NCI-H2171 (cell line): Measurements from ENCODE around the gene CMSS1.

Experiments used
- DNase-seq: peaks from one replicate; lab custom pipeline; 2025; lab: John Stamatoyannopoulos, UW

CMSS1 gene

GRCh38 chr3:99997293-99997692, 179.6 kb downstream of the CMSS1 start:
- DNase-seq, result no peak

- DNase-seq, result no peak
Observed at GRCh38 chr3:99999536-99999935, 181.9 kb downstream of the CMSS1 start.

- DNase-seq, result no peak
Observed at GRCh38 chr3:100001083-100001482, 183.4 kb downstream of the CMSS1 start.

GRCh38 chr3:100001526-100002270, 184.0 kb downstream of the CMSS1 start:
- DNase-seq, result no peak

GRCh38 chr3:100002599-100003350, 185.1 kb downstream of the CMSS1 start:
- DNase-seq, result no peak

GRCh38 chr3:100003609-100004503, 186.2 kb downstream of the CMSS1 start:
- no peak for DNase-seq

- no peak for DNase-seq
Observed at GRCh38 chr3:100004931-100005330, 187.3 kb downstream of the CMSS1 start.

GRCh38 chr3:100005665-100006393, 188.2 kb downstream of the CMSS1 start:
- DNase-seq, result no peak

- DNase-seq, result no peak
Observed at GRCh38 chr3:100006570-100007271, 189.1 kb downstream of the CMSS1 start.

GRCh38 chr3:100007313-100007712, 189.7 kb downstream of the CMSS1 start:
- DNase-seq, result no peak

GRCh38 chr3:100008081-100008698, 190.5 kb downstream of the CMSS1 start:
- peak; percentile 27 for DNase-seq

GRCh38 chr3:100009276-100010086, 191.8 kb downstream of the CMSS1 start:
- DNase-seq, result no peak

GRCh38 chr3:100010087-100010417, 192.4 kb downstream of the CMSS1 start:
- DNase-seq, result no peak

- no peak for DNase-seq
Observed at GRCh38 chr3:100018806-100019205, 201.1 kb downstream of the CMSS1 start.

GRCh38 chr3:100019719-100020118, 202.1 kb downstream of the CMSS1 start:
- DNase-seq, result no peak

- no peak for DNase-seq
Observed at GRCh38 chr3:100020876-100021644, 203.4 kb downstream of the CMSS1 start.

- no peak for DNase-seq
Observed at GRCh38 chr3:100022506-100022905, 204.8 kb downstream of the CMSS1 start.

GRCh38 chr3:100023150-100023549, 205.5 kb downstream of the CMSS1 start:
- DNase-seq, result no peak

- no peak for DNase-seq
Observed at GRCh38 chr3:100023595-100023994, 205.9 kb downstream of the CMSS1 start.
